Endometrium (tissue), 2 donors: ENCODE results near the gene UROC1.

Experiments used
- FAIRE-seq: peaks from 2 replicates; lab custom pipeline; 2012; peaks lifted over from hg19 to GRCh38; lab: Jason Lieb, UNC
- donor health status: control.
- donor health status: control.

Gene UROC1

DNA sequence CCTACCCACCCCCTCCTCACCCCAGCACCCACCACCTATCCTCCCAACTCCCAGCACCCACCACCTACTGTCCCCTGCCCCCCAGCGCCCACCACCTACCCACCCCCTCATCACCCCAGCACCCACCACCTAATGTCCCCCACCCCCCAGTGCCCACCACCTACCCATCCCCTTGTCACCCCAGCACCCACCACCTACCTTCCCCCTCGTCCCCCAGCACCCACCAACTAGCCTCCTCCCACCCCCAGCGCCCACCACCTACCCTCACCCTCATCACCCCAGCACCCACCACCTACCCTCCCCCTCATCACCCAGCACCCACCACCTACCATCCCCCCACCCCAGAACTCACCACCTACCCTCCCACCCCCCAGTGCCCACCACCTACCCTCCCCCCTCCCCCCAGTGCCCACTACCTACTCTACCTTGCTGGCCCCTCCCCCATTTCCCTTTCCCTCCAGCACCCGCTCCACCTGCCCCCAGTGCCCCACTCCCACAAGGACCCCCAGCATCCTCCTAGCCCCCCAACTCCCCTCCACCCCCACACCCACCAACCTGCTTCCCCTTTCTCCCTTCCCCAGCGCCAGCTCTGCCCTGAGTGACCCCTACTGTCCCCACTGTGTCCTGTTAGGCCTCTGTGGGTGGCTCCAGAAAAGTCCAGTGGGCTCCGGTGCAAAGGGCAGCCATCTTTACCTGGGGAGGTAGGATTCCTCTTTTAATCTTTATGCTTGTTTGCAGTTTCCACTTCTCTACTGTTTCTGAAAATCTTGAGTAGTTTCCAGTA is 1.2 kb downstream of the UROC1 start:
- no peak for FAIRE-seq

- FAIRE-seq, result no peak
Measured at GRCh38 chr3:126515066-126515706, 2.4 kb downstream of the UROC1 start.

DNA sequence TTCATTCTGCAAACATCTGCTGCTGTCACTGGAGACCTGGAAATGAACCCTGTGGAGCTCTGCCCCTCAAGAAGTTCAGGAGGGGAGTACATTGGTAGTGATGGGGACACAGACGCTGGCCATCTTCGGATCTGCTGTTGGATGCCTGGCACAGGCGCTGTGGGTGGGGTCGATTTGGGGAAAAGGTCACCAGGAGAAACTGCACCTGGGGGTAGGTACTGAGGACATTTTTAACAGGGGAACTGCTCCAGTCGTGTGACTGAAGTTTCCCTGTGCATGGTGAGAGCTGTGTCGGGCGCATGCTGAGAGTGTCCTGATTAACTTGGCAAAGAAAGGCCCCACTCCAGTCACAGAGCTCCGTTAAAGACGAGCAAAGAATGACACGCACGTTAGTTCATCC is 3.4 kb downstream of the UROC1 start:
- no peak for FAIRE-seq

DNA sequence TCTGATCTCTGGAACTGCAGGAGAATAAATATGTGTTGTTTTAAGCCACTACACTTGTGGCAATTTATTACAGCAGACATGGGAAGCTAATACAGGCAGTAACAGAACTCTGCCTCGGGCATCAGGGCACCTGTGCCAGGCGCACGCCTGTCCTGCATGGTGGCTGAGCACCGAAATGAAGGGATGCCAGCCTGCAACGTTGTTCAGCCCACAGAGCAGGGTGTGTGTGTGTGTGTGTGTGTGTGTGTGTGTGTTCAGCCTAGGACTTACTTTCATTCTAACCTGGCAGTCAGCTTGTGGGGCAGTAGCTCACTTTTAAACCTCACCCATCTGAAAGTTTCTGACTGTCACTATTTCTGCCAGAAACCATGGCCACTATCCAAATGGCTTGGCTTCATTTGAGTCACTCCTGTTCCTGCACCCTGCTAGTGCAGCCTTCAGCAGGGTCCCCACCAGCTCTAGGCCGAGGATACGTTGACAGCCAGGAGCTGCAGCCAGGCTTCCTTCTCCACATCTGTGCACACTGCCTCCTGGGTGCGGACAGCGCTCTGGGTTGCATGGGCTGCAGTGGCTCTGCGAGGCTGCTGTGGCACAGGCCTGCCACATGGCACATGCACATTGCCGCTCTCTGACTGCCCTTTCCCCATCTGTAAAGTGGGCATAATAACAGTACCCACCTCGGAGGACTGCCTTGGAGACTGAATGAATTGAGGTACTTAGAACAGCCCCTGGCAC is 4.5 kb downstream of the UROC1 start:
- no peak for FAIRE-seq

DNA sequence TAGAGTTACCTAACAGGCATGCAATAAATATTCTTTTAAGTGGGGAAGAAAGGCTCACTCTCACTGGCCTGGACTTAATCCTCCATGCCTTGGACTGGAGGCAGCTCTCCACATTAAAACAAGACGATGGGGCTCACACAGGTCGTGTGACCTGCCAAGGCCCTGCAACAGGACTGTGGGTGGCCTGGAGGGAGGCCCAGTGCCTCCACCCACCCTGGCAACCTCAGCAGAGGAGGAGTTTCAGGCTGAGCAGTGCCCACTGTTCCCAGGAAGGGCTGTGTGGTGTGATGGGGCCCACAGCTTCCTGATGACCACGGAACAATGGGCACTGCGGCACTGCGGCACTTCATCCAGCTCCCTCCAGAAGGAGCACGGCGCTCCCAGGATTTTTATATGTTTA is 5.5 kb downstream of the UROC1 start:
- no peak for FAIRE-seq

DNA sequence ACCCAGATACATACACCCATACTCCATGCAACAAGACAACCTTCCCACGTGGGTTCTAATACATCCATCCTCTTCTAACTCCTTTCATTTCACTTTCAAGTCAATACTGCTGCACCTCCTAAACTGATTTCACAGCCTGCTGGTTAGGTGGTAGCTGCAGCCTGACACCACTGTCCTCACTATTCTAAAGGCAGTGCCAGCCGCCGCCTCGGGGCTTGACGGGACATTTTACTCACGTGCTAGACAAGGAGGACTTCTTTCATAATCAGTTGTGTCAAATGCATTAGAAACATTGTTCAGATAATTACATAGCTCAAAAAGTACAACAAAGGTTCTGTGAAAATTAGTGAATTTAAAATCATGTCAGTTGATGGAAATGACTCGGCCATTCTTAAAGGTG is 6.3 kb downstream of the UROC1 start:
- no peak for FAIRE-seq

- no peak for FAIRE-seq
Measured at GRCh38 chr3:126510308-126510910, 7.2 kb downstream of the UROC1 start.

- no peak for FAIRE-seq
Measured at GRCh38 chr3:126509597-126510307, 7.8 kb downstream of the UROC1 start.

- no peak for FAIRE-seq
Measured at GRCh38 chr3:126508564-126508964, 9.0 kb downstream of the UROC1 start.

DNA sequence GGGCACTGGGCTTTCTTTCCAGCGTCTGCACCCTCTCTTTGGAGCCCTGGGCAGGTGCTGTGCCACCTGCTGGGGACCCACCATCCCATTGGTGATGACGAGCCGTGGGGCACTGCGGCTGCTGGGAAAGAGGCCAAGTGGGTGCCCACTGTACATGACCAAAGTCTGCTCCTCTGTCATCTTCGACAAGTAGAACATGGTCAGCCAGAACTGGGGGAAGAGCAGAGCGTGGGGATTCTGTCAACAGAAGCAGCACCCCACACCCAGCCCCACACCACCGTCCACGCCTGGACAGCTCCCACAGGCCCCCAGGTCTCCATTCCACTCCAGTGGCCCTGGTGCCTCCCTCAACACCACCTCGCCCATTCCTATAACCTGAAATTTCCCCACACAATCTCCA is 9.7 kb downstream of the UROC1 start:
- no peak for FAIRE-seq

DNA sequence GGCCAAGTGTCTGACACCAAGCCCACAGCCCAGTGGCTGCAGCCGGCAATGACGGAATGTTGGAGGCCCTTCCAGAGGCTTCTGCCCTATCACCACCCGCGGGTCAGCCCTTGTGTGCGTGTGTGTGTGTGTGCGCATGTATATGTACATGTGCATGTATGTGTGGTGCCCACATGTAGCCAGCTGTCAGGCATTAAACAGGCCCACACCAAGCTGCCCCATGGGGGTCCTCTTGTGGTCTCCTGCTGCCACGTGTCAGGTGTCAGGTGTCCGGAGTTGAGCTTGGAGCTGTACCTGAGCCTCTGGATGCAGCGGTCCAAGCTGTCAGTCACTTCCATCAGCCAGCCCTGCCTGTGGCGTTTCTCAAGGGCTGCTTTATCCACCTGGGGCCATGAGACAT is 13.9 kb downstream of the UROC1 start:
- no peak for FAIRE-seq

GRCh38 chr3:126502656-126503055 is 14.9 kb downstream of the UROC1 start:
- FAIRE-seq, result no peak

DNA sequence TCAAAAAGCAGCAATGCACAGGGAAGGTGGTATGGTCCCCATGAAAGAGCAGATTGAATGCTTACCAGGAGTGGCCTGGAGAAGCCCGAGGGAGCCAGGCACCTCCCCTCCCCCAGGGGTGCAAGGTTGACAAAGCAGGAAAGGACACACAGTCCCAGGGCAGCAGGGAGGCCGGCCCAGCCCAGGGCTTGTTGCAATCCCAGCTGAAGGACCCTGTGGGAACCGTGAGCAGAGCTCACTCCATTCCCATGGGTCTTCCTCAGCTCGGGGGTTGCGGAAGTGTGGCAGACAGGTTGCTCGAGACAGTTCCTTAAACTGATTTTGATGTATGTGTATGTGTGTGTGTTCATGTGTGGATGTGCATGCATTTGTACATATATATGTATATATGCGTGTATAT is 15.8 kb downstream of the UROC1 start:
- FAIRE-seq, result no peak

DNA sequence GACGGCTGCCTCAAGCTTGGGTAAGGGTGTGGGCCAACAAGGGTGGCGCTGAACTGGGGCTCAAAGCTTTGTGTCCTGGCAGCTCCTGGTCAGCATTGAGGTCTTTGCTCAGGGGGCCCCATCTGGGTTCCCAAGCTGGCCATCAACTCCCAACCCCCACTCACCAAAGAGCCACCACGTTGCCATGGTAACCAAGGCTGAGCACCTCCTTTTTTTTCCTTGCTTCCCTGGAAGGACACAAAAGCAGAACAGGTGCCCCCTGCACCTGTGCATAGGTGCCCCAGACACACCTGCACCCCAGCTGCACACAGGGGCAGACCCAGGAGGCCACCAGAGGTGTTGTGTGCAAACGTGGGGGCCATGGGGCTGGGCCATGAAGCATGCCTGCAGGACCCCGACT is 16.5 kb downstream of the UROC1 start:
- no peak for FAIRE-seq

DNA sequence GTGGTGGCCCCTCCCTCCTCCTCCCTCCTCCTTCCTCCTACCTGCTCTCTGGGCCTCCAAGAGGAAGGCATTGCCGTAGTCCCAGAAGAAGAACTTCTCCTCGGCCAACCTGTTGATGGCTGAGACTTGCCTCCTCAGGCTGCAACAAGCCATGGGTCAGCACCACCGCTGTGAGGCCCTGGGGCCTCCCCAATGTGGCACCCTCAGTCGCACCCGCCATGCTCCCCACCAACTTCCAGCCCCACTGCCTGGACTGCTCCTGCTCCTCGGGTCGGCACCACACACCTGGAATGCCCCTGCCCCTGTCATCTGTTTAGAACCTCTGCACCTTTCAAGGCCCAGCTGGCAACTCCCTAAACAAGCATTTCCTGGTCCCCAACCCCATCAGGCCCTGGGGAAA is 17.6 kb downstream of the UROC1 start:
- no peak for FAIRE-seq

DNA sequence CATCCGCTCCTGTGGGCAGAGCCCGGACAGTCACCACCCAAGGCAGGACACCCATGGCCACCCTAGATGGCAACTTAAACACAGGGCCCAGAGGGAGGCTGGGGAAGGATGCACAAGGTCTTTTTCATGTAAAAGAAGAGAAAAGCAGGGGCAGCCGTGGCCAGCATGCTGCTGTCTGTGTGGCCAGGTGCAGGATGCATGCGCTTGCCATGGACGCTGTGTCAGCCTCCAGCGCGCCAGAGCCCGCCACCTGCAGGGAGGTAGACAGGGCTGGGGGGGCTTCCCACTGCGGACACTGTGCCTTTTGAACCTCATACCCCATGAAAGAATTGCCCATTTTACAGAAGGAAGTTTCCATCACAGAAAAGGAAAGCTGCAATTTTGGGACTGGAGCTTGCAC is 18.2 kb downstream of the UROC1 start:
- FAIRE-seq, result no peak

GRCh38 chr3:126498929-126499328 is 18.6 kb downstream of the UROC1 start:
- FAIRE-seq, result no peak

- no peak for FAIRE-seq
Measured at GRCh38 chr3:126498461-126498860, 19.1 kb downstream of the UROC1 start.

GRCh38 chr3:126497956-126498355 is 19.6 kb downstream of the UROC1 start:
- FAIRE-seq, result no peak

DNA sequence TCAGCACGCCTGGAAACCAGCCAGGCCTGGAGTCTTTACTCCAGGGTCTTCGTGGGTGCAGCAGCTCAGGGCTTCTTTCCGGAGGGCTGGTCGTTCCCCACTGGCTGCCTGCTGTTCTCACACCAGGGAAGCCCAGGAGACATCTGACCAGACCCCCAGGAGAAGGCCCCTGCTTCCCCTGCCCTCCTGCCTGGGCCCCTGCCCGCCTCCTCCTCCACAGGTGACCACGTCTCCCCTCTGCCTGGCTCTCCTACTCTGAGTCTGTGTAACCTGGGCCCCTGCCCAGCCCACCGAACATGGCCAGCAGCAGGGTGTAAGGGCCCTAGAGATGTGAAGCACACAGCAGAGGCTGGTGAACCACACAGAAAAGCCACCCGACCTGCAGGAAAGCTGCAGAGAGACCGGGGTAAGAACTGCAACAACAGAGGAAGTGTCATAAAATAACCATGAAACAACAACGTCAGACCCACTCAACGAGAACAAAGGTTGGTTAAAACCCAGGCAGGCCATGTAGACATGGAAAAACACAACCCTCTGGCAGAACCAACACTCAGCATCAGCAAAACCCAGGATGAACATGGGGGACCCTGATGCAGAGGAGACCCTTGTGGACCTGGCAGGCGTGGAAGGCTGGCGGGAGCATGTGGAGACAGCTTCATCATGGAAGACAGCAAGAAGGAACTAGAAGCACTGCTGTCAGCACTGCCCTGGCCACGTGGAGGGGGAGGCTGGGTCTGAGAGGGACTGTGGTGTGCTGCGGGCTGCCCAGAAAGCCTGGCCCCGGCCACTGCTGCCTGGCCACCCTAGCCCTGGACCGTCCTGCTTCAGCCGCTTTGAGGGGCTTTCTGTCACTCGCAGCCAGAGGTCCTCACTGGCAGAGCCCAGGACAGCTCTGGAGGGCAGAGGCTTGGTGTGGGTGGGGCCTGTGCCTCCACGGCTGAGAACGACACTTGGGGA is 20.4 kb downstream of the UROC1 start:
- no peak for FAIRE-seq

GRCh38 chr3:126495786-126496185 is 21.8 kb downstream of the UROC1 start:
- FAIRE-seq, result no peak
